ENCODE measurements around the gene CCDC158. TPM values are rescaled to one million over a fixed set of nuclear protein-coding genes. Genes with fewer than 3 reads are reported as not detected.

CCDC158 gene
- total RNA-seq, 1 donor from 2014 or later: not detected

DNA sequence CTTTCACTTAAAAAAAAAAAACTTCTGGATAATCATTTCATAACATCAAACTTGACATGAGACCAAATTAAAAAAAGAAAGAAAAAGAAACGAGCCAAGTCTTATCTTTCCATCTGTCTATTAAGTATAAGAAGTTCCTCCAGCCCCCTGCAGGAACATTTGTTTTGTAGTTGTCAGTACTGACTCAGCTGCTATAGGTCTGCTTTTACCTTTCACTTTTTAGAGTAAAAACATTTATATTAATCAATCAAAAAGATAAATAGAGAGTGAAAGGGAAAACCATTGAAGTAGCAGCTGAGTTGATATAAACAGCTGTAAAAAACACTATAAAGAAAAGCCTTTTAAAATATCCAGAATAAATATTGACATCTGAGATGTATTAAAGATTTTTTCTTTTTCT, 46.1 kb downstream of the CCDC158 start:
- no peak for DNase-seq
- Mint-ChIP-seq H3K27ac (ENCODE audit: unreplicated experiment) (no peak overlapping the region), H3K4me1 (ENCODE audit: low read depth, unreplicated experiment) (peaks cover 8% of the 10 kb centered on the region), H3K9me3 (ENCODE audit: unreplicated experiment) (no peaks in the 10 kb centered on the region), H3K4me3 (ENCODE audit: unreplicated experiment) (no peak overlapping the region), H3K36me3 (ENCODE audit: unreplicated experiment) (no peaks in the 10 kb centered on the region), H3K27me3 (ENCODE audit: unreplicated experiment) (no peaks in the 10 kb centered on the region)
- TF ChIP-seq, protein P1, sequence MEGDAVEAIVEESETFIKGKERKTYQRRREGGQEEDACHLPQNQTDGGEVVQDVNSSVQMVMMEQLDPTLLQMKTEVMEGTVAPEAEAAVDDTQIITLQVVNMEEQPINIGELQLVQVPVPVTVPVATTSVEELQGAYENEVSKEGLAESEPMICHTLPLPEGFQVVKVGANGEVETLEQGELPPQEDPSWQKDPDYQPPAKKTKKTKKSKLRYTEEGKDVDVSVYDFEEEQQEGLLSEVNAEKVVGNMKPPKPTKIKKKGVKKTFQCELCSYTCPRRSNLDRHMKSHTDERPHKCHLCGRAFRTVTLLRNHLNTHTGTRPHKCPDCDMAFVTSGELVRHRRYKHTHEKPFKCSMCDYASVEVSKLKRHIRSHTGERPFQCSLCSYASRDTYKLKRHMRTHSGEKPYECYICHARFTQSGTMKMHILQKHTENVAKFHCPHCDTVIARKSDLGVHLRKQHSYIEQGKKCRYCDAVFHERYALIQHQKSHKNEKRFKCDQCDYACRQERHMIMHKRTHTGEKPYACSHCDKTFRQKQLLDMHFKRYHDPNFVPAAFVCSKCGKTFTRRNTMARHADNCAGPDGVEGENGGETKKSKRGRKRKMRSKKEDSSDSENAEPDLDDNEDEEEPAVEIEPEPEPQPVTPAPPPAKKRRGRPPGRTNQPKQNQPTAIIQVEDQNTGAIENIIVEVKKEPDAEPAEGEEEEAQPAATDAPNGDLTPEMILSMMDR (IDR thresholded peaks at IDR 0.05; ENCODE audit: partially characterized antibody, unreplicated experiment): no peak

DNA sequence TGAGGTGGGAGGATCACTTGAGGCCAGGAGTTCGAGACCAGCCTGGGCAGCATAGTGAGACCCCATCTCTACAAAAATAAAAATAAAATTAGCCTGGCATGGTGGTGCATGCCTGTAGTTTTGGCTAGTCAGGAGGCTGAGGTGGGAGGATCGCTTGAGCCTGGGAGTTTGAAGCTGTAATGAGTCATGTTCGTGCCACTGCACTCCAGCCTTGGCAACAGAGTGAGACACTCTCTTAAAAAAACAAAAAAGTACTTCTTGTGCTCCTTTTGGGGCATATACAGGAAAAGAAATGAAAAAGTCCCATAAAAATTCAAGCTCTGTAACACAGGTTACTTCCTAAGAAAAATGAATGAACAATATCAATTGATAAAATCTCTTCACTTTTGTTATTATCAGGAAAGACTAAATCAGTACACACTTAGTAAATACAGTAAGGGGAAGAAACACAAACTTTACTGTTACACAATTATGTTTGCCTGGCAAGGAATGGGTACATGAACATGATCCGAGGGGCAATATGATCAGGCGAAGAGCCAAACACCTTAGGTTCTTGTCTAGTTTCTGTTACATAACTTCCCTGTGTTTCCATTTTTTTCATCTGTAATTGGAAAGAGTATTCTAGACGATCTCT, 46.9 kb downstream of the CCDC158 start:
- no peaks in the 10 kb centered on the region for H3K36me3 Mint-ChIP-seq (ENCODE audit: unreplicated experiment)
- TF ChIP-seq, protein P1 (IDR thresholded peaks at IDR 0.05; ENCODE audit: partially characterized antibody, unreplicated experiment): no peak
- H3K27me3 Mint-ChIP-seq (ENCODE audit: unreplicated experiment): no peaks in the 10 kb centered on the region
- H3K4me3 Mint-ChIP-seq (ENCODE audit: unreplicated experiment): no peak overlapping the region
- H3K4me1 Mint-ChIP-seq (ENCODE audit: low read depth, unreplicated experiment): peaks cover 8% of the 10 kb centered on the region
- H3K9me3 Mint-ChIP-seq (ENCODE audit: unreplicated experiment): no peaks in the 10 kb centered on the region
- no peak for DNase-seq
- H3K27ac Mint-ChIP-seq (ENCODE audit: unreplicated experiment): no peak overlapping the region

DNA sequence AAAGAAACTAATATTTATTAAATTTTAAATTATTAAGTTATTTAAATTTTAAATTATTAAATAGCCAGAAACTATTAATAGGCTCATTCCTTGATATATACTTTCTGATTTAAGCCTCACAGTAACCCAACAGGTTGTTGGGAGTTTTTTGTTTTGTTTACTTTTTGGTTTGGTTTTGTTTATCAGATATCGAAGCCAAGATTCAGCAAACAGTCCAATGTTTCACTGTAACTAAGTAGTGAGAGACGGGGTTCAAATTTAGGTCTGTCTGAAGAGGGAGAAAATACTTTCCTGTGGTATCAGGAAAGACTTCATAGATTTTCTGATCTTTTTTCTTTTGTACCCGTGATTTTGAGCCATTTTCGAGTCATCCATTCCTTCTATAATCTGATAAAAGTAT, 54.2 kb downstream of the CCDC158 start:
- Mint-ChIP-seq H3K27ac (ENCODE audit: unreplicated experiment) (no peak overlapping the region), H3K27me3 (ENCODE audit: unreplicated experiment) (no peaks in the 10 kb centered on the region), H3K9me3 (ENCODE audit: unreplicated experiment) (no peaks in the 10 kb centered on the region), H3K4me1 (ENCODE audit: low read depth, unreplicated experiment) (peaks cover 2% of the 10 kb centered on the region), H3K36me3 (ENCODE audit: unreplicated experiment) (no peaks in the 10 kb centered on the region), H3K4me3 (ENCODE audit: unreplicated experiment) (no peak overlapping the region)
- no peak for DNase-seq
- TF ChIP-seq, protein P1 (IDR thresholded peaks at IDR 0.05; ENCODE audit: partially characterized antibody, unreplicated experiment): no peak

DNA sequence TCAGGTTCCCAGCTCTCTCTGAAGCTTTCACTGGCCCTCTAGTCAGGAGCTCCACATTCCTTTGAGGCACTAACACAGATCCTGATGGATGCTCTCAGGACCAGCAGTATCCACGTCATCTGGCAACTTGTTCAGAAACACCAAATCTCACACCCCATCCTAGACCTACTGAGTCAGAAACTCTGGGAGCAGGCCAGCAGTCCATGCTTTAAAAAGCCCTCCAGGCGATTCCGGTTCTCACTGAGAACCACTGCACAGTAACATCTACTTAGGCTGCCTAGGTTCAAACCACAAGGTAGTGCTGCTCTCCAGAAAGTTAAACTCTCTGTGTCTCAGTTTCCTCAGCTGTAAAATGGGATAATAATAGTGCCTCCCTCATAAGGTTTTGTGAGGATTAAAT, 55.3 kb downstream of the CCDC158 start:
- TF ChIP-seq, protein P1 (IDR thresholded peaks at IDR 0.05; ENCODE audit: partially characterized antibody, unreplicated experiment): no peak
- Mint-ChIP-seq H3K4me1 (ENCODE audit: low read depth, unreplicated experiment) (peaks cover 2% of the 10 kb centered on the region), H3K27me3 (ENCODE audit: unreplicated experiment) (no peaks in the 10 kb centered on the region), H3K36me3 (ENCODE audit: unreplicated experiment) (peaks cover 6% of the 10 kb centered on the region), H3K27ac (ENCODE audit: unreplicated experiment) (no peak overlapping the region), H3K4me3 (ENCODE audit: unreplicated experiment) (no peak overlapping the region), H3K9me3 (ENCODE audit: unreplicated experiment) (no peaks in the 10 kb centered on the region)
- DNase-seq: no peak

DNA sequence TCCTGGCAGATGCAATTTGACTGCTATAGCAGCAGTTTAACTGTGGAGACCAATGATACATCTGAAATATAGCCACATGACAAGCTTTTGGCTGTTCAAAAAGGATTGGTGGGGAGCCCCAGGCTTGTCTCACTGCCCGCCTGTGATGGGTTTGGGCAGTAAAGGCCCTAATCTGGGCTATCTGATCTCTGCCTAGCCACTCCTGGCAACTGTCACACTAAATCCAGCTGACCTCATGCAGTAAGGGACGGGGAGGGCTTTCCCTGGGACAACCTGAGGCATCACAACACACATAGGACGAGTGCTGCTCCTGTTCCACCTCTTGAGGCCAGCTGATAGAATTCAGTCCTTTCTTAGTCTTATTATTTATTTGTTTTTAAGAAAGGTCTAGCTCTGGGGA, 56.2 kb downstream of the CCDC158 start:
- H3K4me1 Mint-ChIP-seq (ENCODE audit: low read depth, unreplicated experiment): peaks cover 2% of the 10 kb centered on the region
- H3K36me3 Mint-ChIP-seq (ENCODE audit: unreplicated experiment): peaks cover 9% of the 10 kb centered on the region
- no peaks in the 10 kb centered on the region for H3K27me3 Mint-ChIP-seq (ENCODE audit: unreplicated experiment)
- H3K27ac Mint-ChIP-seq (ENCODE audit: unreplicated experiment): no peak overlapping the region
- H3K9me3 Mint-ChIP-seq (ENCODE audit: unreplicated experiment): no peaks in the 10 kb centered on the region
- DNase-seq: no peak
- TF ChIP-seq, protein P1 (IDR thresholded peaks at IDR 0.05; ENCODE audit: partially characterized antibody, unreplicated experiment): no peak
- no peak overlapping the region for H3K4me3 Mint-ChIP-seq (ENCODE audit: unreplicated experiment)
